Activated B cell treated with CpG ODN at 0.5 μM for 24 hours (primary cell): ENCODE data around the gene ITSN1. TPM values are rescaled to one million over a fixed set of nuclear protein-coding genes. Genes with fewer than 3 reads are reported as not detected.
"Not testable (repeated sequence)": the region's sequence is repeated elsewhere in the genome, so short reads cannot be mapped to it uniquely, and the experiment has no call there.

ENCODE experiments used
- ATAC-seq: fragments of 200-7000 bp; cut with Tn5 transposase; one replicate; pipeline ENCODE4 v1.10.0; 2021; ENCODE audit warnings: low read depth, mild to moderate bottlenecking, moderate library complexity
- CTCF ChIA-PET: fragments of 350-600 bp; sonication (Branson Sonifier 250); formaldehyde crosslinking; loops from one replicate; lab custom pipeline; 2021; ENCODE audit warnings: antibody characterized with exemption; lab: Charles Lee
- POLR2A ChIA-PET: fragments of 350-600 bp; sonication (Branson Sonifier 250); formaldehyde crosslinking; loops from one replicate; lab custom pipeline; 2021; ENCODE audit warnings: antibody characterized with exemption; lab: Charles Lee
- DNase-seq: peaks from one replicate; pipeline ENCODE4 v3.0.0; 2022
- H3K27ac Mint-ChIP-seq: one replicate; pipeline ENCODE4 v1.8.0; 2020; ENCODE audit warnings: mixed read lengths
- H3K27me3 Mint-ChIP-seq: one replicate; pipeline ENCODE4 v1.8.0; 2021; ENCODE audit warnings: mixed read lengths
- H3K36me3 Mint-ChIP-seq: one replicate; pipeline ENCODE4 v1.8.0; 2021; ENCODE audit warnings: low read depth, mixed read lengths
- H3K4me1 Mint-ChIP-seq: one replicate; pipeline ENCODE4 v1.8.0; 2021; ENCODE audit warnings: mixed read lengths
- H3K4me3 Mint-ChIP-seq: one replicate; pipeline ENCODE4 v1.8.0; 2020; ENCODE audit warnings: mild to moderate bottlenecking, mixed read lengths
- H3K9me3 Mint-ChIP-seq: one replicate; pipeline ENCODE4 v1.8.0; 2020; ENCODE audit warnings: mixed read lengths
- CTCF ChIP-seq: fragments of 200-600 bp; IDR thresholded peaks from one replicate; pipeline ENCODE4 v1.8.0; 2022; ENCODE audit warnings: antibody characterized with exemption, mild to moderate bottlenecking
- intact Hi-C: fragments of 100-400 bp; cut with micrococcal nuclease; formaldehyde crosslinking; loops from one replicate; pipeline ENCODE4 v1.15.1; 2024
- total RNA-seq: library from RNA; stranded (reverse); gene quantifications from 2 replicates; pipeline ENCODE4 v1.2.3, GENCODE V29; 2022

ITSN1 gene
- total RNA-seq, 1 donor from 2014 or later = 2.9 TPM

DNA sequence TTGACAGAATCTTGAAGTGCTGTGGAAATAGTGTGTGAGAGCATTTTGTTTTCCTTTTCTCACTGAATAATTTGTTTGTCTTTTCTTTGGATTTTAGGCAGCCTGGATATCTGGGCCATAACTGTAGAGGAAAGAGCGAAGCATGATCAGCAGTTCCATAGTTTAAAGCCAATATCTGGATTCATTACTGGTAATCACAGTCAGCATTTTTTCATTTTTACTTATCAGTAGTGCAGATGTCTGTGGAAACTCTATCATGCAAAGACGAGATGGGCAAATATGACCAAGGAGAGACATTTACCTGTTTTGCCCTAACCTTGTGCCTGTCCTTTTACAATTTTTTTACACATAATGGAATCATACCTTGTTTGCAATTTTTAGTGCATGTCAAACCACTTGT lies 78.8 kb downstream of the ITSN1 start:
- intact Hi-C loops = no loop called here
- POLR2A ChIA-PET = no interaction called here
- H3K27ac Mint-ChIP-seq = no peak overlapping the region
- no peaks in the 10 kb centered on the region for H3K9me3 Mint-ChIP-seq
- no peak overlapping the region for H3K4me3 Mint-ChIP-seq
- CTCF ChIA-PET = no interaction called here
- peaks cover 2% of the 10 kb centered on the region for H3K27me3 Mint-ChIP-seq
- TF ChIP-seq CTCF = no peak
- ATAC-seq (no peak), DNase-seq (no peak)
- no peaks in the 10 kb centered on the region for H3K4me1 Mint-ChIP-seq
- no peaks in the 10 kb centered on the region for H3K36me3 Mint-ChIP-seq

GRCh38 chr21:33729139-33729538 lies 86.8 kb downstream of the ITSN1 start:
- H3K27ac Mint-ChIP-seq, ATAC-seq, H3K4me3 Mint-ChIP-seq, H3K9me3 Mint-ChIP-seq, POLR2A ChIA-PET, intact Hi-C loops, H3K4me1 Mint-ChIP-seq, H3K36me3 Mint-ChIP-seq, CTCF ChIA-PET, DNase-seq, H3K27me3 Mint-ChIP-seq: not testable (repeated sequence)

GRCh38 chr21:33729641-33730040 lies 87.3 kb downstream of the ITSN1 start:
- Mint-ChIP-seq H3K27me3 (no peaks in the 10 kb centered on the region), H3K27ac (no peak overlapping the region), H3K4me1 (no peaks in the 10 kb centered on the region), H3K4me3 (no peak overlapping the region), H3K36me3 (no peaks in the 10 kb centered on the region), H3K9me3 (no peaks in the 10 kb centered on the region)
- ATAC-seq = no peak
- POLR2A ChIA-PET = no interaction called here
- TF ChIP-seq CTCF = no peak
- intact Hi-C loops = no loop called here
- CTCF ChIA-PET = no interaction called here
- no peak for DNase-seq

DNA sequence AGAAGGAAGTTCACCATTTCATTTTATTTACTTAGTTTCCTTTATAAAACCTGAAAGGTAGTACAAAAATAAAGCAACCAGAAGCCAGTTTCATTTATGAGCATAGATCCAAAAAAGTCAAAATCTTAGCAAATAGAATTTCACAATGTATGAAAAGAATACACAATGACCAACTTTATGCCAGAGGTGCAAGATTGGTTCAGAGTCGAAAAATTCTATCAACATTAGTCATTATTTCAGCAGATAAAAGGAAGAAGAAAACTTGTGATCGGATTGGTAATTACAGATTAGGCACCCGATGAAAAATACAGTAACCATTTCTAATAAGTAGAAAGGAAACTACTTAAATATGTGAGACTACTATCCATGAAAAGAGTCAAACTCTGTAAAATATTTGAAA lies 89.1 kb downstream of the ITSN1 start:
- Mint-ChIP-seq H3K4me1 (no peaks in the 10 kb centered on the region), H3K9me3 (no peaks in the 10 kb centered on the region), H3K27ac (no peak overlapping the region), H3K4me3 (no peak overlapping the region), H3K36me3 (no peaks in the 10 kb centered on the region), H3K27me3 (no peaks in the 10 kb centered on the region)
- TF ChIP-seq CTCF = no peak
- CTCF ChIA-PET = no interaction called here
- ATAC-seq = no peak
- no peak for DNase-seq
- POLR2A ChIA-PET = no interaction called here
- intact Hi-C loops = no loop called here

DNA sequence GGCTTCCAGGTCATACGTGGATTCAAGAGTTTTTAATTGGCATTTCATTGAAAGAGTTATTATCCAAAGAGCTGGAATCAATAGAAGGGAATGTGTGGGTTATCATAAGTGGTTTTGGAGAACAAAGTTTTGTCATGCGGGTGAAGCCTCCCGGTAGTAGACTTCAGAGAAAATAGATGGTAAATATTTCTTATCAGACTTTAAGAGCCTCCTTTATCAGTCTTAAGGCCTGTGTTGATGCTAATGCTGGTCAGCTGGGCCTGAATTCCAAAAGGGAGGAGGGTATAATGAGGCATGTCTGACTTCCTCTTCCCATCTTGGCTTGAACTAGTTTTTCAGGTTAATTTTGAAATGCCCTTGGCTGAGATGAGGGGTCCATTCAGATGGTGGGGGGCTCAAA lies 89.7 kb downstream of the ITSN1 start:
- CTCF ChIA-PET = no interaction called here

More for the DNA sequence above, 89.7 kb downstream of the ITSN1 start:
- no peaks in the 10 kb centered on the region for H3K4me1 Mint-ChIP-seq
- POLR2A ChIA-PET = no interaction called here
- DNase-seq (no peak), ATAC-seq (no peak)
- H3K27me3 Mint-ChIP-seq = no peaks in the 10 kb centered on the region
- intact Hi-C loops = no loop called here
- no peak overlapping the region for H3K4me3 Mint-ChIP-seq
- no peak overlapping the region for H3K27ac Mint-ChIP-seq
- no peaks in the 10 kb centered on the region for H3K36me3 Mint-ChIP-seq
- TF ChIP-seq CTCF = no peak
- no peaks in the 10 kb centered on the region for H3K9me3 Mint-ChIP-seq
